ENCODE results near the gene SKP2.
"Not testable (repeated sequence)": the region's sequence is repeated elsewhere in the genome, so short reads cannot be mapped to it uniquely, and the experiment has no call there.

The SKP2 gene

GRCh38 chr5:36158144-36158543, 6.2 kb downstream of the SKP2 start:
- no peak for DNase-seq

- DNase-seq = no peak
These were observed 8.7 kb downstream of the SKP2 start for GRCh38 chr5:36160617-36161016.

DNA sequence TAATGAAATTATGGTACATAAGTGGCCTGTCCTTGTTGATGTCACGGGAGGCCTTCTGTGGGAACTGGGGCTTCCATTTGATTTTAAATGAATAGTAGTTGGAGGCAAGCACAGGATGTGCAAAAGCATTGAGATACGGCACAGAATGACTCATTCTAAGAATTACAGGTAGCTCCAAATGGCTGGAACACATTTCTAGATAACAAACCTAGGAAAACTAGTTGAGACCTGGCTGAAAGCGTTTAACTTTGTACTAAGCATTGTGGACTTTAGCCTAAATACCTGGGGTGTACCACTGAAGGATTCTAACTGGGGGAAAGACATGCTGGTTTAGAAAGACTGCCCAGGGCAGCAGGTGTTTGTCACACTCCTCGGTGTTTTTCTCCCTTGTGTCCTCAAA, 9.4 kb downstream of the SKP2 start:
- no peak for DNase-seq

DNA sequence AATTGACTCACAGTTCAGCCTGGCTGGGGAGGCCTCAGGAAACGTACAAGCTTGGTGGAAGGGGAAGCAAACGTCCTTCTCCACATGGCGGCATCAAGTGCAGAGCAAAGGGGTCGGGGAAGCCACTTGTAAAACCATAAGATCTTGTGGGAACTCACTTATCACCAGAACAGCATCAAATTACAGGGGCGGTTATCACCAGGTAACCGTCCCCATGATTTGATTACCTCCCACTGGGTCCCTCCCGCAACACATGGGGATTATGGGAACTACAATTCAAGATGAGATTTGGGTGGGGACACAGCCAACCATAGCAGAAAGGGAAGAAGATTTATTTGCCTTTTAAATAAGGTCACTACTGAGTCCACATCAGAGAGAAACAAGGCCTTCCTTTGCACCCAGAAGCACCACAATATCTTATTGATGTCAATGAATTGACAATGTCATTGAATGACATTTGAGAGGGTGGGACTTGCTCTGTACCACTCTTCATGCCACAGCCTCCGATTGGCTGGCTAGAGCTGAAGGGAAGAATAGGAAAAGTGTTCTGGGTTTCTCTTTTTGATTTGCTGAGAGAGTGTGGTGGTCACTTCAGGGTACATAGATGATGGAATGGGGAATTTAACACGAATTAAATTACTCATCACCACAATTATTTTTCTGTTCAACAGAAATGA, 11.0 kb downstream of the SKP2 start:
- DNase-seq = no peak

DNA sequence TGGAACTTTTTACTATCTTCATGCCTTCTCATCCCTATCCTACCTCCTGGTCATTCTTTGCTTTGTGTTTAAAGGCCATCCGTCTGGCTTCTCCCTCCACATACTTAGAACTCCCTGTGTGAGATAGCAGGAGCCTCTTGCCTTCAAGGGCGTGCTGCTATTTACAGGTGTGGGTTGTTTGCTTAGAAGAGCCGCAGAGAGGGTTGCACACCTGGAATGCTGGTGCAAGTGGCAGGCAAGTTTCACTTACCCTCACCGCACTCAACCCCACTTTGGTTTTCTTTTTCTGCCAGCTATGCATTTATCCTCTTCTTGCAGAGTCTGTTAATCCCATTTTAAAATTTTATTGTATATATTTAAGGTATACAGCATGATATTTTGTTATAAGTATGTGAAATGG, 12.6 kb downstream of the SKP2 start:
- DNase-seq = no peak

DNA sequence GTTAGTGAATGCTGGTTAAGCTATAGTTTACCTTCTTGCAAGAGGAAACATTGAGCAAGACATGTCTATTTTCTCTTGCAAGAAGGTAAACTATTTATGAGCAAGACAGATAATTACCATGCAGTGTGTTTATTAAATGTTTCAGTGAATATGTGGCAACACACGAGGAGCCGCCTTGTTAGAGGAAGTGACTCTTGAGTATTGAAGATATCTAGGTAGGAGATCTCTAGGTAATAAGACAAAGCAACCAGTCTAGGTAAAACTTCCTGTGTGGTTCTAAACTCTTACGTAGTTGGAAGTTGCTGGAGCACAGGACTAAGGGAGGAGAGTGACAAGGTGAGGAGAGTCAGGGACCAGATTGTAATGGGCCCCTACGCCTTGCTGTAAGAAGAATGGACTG, 16.8 kb downstream of the SKP2 start:
- DNase-seq = no peak

- no peak for DNase-seq
These were observed 19.0 kb downstream of the SKP2 start for GRCh38 chr5:36170832-36171424.

GRCh38 chr5:36172599-36172998, 20.7 kb downstream of the SKP2 start:
- no peak for DNase-seq

DNA sequence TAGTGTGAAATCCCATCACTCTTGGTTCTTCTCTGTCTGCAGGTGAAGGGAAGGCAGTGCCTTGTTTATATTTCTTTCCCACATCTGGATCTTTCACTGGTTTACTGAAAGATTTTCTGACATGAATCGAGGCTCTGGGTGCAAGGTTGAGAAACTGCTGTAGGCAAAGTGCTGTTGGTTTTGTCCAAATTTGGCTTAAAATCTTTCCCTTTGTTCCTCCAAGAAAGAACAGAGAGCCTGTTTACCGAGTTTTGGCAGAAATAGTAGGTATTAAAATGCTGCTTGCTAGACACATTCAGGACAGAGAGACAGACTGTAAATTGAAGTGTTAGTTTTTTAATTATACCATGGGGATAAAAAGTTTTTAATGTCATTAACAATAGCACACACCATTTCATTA, 21.5 kb downstream of the SKP2 start:
- no peak for DNase-seq

DNA sequence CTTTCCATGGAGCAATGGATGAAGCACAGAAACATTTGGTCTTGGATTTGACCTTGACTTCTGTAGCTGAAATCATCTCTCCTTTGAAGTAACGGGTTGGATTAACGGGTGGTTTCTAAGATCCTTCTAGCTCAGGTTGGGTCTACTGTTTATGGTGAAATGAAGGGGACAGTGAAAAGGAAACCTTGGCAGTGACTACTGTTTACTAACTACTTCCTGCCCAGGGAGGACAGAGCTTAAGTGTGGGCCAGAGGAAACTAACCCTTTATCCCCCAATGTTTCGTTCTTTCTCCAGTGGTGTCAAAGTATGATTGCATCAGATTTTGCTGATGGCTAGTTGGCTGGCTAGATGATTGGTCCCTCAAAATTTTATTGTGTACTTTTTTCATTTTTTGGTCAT, 22.2 kb downstream of the SKP2 start:
- no peak for DNase-seq

- no peak for DNase-seq
These were observed 23.1 kb downstream of the SKP2 start for GRCh38 chr5:36175043-36175442.

- DNase-seq = no peak
These were observed 25.2 kb downstream of the SKP2 start for GRCh38 chr5:36177154-36177553.

DNA sequence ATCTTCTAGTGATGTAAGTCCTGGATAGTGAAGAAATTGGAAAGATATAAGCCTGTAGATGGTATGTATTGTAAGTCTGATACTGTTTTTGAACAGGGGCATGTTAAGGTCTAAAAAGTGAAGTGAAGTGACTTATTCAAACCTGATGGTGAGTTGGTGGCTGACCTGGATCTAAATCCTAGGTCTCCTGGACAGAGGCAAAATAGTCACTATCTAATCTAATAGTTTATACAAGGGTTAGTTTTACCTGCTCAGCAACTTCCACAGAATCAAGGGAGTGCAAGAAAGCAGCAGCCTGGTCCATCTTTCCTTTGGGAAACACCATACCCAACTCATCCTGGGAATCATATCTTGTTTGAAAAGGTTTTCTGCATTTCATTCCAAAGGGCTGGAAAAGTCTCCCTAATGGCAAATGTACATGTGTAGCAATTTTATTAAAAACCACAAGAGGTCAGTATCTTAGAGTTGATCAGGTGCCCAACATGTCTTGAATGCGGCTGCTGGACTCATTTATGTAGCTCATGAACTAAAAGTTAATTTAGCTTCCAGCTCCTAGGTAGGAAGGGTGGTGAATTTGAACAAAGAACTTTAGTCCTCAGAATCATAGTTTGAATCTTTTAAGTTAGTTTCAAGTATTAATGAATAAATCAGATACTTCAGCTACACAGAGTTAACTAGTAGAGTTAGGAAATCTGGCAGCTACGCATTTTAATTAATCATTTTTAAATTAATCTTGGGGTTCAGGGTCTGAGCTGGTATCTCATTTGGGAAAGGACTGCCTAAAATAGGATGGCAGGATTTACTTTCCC, 26.0 kb downstream of the SKP2 start:
- no peak for DNase-seq

- no peak for DNase-seq
These were observed 26.6 kb downstream of the SKP2 start for GRCh38 chr5:36178524-36178890.

DNA sequence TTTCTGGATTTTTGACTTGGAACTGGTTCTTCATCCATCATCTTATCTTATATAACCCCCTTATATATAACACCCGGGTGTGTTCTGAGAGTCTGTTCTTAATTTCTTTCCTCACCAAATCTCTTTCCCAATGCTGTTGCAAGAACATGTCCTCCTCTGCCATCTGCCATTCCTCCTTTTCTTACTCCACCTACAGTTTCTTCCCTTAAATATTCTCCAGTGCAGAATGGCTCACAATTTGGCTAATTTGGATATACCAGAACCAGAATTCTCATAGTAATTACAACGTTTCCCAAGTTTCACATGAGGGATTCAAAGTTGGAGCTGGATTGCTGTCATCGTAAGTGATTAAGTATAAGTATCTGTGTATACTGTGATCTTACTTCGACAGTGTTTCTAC, 28.0 kb downstream of the SKP2 start:
- DNase-seq = no peak

DNA sequence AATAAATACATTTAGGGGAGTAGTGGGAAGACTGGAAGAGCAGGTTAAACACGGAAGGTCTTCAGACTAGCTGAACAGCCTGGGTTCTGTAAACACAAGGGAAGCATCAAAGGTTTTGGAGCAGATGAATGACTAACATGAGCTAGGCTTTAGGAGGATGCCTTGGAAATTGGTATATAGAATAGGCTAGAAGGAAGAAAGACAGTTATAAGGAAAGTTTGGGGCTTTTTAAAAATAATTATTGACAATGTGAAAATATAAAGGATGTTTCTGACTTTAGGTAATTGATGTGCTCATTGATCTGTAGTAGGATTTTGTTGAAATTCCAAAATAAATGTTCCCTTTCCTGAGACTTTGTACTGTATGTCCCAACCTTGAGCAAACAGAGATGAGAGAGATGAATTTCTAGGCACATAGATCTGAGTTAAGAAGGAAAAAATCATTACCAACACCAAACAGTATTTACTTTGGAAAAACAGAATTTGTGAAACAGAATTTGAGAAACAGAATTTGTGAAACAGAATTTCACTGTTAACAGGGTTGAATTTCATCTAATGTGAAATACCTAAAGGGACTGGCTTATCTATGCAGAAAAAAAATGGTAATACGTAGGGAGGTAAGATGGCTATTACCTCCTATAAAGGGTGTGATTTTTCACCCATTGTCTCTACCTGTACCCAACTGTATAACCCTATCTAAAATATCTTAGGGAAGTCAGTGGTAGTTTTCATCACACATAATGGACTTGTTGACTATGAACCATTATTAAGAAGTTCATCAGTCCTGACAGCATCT, 28.8 kb downstream of the SKP2 start:
- DNase-seq = no peak

DNA sequence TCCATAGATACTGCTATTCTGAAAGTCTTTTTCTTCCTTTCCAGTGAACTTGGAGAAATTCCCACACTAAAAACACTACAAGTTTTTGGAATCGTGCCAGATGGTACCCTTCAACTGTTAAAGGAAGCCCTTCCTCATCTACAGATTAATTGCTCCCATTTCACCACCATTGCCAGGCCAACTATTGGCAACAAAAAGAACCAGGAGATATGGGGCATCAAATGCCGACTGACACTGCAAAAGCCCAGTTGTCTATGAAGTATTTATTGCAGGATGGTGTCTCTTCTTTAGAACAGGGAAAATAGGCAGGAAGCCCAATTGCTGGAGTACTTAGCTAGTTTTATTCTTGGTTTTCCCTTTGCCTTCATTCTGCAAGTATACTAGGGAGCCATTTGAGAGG, 29.9 kb downstream of the SKP2 start:
- DNase-seq = no peak

DNA sequence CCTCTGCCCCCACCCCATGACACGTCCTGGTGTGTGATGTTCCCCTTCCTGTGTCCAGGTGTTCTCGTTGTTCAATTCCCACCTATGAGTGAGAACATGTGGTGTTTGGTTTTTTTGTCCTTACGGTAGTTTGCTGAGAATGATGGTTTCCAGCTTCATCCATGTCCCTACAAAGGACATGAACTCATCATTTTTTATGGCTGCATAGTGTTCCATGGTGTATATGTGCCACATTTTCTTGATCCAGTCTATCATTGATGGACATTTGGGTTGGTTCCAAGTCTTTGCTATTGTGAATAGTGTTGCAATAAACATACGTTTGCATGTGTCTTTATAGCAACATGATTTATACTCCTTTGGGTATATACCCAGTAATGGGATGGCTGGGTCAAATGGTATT, 32.5 kb downstream of the SKP2 start:
- not testable (repeated sequence) for DNase-seq

DNA sequence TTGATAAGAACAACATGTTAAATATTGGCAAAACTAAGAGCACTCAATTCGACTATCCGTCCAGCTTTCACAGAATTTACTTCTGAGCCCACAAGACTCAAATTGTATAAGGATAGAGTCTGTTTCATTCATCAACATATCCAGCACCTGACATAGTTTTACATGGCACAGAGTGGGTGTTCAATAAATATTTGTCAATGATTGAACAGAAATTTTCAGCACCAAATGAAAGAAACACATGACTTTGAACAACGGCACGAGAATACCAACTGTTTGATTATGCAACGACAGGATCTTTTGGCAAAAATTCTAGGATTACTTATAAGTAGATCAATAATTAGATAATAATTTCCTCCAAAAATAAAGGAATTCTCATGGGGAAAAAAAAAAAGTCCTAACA, 41.8 kb downstream of the SKP2 start:
- no peak for DNase-seq

DNA sequence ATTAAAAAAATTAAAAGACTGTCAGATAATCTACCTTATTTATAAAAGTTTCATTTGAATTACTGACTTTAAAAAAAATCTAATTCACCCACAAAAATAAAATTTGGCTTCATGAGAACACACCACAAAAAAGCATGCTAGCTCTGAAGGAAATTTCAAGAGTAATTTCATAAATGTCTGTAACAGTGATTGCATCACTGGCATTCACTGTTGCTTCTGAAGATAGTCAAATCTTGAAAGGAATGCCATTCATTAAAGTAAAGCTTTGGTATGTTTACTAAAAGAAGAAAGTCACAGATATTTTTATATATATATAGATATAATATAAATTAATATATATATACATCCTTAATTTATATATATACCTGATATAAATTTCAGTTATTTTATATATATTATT, 46.4 kb downstream of the SKP2 start:
- DNase-seq = no peak

DNA sequence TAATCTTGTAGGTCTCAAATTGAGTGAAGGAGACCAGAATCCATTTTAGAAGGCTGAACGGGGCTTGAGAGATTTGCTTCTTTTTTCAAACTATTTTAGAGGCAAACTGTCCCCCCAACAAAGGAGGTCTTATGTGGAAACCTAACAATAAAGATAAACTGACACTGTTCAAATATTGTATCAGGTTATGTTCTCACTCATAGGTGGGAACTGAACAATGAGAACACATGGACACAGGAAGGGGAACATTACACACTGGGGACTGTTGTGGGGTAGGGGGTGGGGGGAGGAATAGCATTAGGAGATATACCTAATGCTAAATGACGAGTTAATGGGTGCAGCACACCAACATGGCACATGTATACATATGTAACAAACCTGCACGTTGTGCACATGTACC, 46.9 kb downstream of the SKP2 start:
- not testable (repeated sequence) for DNase-seq

DNA sequence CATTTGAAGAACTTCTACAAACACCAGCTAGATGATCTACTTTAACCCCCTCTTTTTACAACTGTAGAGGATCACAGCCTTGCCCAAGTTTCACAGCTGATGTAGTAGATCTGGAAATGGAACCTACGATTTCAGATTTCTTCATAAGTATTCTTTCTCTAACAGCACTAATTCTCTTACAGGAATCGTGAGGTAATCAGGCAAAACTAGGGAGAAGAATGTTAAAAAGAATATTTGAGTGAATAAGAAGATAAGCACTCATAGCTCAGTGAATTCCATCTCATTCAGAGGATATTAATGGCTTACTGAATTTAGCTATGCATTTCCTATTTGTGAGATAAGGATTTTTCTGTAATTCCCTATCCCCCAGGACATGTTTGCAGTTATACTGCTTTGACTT, 47.7 kb downstream of the SKP2 start:
- no peak for DNase-seq

DNA sequence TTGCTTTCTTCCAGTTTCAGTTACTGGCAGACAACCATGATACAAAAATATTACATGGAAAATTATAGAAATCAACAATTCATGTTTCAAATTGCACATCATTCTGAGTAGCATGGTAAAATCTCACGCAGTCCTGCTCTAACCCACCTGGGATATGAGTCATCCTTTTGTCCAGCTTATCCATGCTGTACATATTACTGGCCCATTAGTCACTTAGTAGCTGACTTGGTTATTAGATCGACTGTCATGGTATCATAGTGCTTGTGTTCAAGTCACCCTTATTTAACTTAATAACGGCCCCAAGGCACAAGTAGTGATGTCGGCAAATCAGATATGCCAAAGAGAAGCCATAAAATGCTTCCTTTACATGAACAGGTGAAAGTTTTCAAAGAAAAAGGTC, 48.6 kb downstream of the SKP2 start:
- DNase-seq = no peak

GRCh38 chr5:36202521-36202961, 50.6 kb downstream of the SKP2 start:
- no peak for DNase-seq

Measured in activated CD8-positive, alpha-beta memory T cell treated with anti-CD3 and anti-CD28 coated beads, Interleukin-2, amount 50 U/mL, for 48 hours (primary cell).